HG02642 (cell line): ENCODE results near the gene MAPK8.
"Not testable (repeated sequence)": the region's sequence is repeated elsewhere in the genome, so short reads cannot be mapped to it uniquely, and the experiment has no call there.

Source experiments
- ATAC-seq: cut with Tn5 transposase; IDR thresholded peaks from one replicate; pipeline ENCODE4 v1.9.1; 2021; ENCODE audit warnings: mild to moderate bottlenecking; ENCODE audit not compliant: unreplicated experiment, poor library complexity

Gene MAPK8

DNA sequence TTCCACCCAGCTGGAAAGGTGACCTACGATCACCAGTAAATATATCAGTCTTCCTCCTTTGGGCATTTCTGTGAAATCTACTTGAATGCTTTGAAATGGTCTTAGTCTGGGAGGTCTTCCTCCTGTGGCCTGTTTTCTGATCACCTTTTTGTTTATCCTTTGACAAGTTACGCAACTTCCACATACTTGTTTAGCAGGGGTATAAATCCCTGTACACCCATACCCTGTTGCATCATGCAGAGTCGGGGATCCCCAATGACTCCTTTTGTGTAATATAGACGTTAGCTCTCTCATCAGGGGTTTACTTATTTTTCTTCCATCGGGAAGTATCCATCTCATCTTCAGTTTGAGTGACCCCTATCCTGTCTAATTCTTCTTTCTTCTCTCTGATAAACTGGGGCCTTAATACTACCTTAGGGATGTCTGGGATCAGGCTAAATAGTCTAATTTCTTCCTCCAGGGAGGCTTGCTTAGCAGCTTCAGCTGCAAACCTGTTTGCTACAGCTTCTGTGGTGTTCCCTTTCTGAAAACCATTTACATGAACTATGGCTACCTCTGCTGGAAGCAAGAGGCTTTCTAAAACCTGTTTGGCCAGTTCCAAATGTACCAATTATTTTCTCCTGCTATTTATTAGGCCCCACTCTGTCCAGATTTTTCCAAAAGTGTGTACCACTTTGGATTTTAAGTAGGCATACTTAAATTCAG is 25.8 kb downstream of the MAPK8 start:
- no peak for ATAC-seq

DNA sequence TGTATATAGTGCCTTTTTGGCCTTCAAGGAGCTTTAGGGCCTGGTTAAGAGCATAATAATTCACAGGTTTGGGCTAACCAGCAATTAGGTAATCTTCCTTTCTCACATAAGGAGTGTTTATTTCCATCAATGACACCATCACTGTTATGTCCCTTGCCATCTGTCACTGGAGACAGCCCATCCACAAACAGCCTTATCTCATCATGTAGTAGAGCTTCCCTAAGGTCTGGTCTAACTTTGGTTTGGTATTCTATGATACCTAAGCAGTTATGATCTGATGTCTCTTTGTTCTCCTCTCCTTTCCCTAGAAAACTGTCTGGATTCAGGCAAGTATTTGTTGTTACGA is 26.4 kb downstream of the MAPK8 start:
- ATAC-seq: no peak

DNA sequence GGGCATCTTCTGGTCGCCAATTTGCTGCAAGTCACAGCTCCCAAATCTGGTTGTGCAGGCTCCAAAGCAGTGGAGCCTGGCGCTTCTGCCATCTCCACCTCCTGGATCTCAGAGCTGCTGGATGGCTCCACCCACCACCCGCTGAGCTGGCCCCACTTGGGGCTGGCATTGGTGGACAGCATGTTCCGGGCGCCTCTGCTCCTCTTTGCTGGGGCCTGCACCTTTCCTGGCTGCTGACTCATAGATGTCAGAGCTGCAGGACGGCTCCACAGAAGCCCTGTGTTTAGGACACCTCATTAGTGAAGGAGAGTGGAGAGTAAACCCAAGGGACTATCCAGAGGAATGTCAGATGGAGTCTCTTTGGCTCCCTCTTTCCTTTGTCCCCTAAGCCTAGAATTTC is 27.4 kb downstream of the MAPK8 start:
- no peak for ATAC-seq

DNA sequence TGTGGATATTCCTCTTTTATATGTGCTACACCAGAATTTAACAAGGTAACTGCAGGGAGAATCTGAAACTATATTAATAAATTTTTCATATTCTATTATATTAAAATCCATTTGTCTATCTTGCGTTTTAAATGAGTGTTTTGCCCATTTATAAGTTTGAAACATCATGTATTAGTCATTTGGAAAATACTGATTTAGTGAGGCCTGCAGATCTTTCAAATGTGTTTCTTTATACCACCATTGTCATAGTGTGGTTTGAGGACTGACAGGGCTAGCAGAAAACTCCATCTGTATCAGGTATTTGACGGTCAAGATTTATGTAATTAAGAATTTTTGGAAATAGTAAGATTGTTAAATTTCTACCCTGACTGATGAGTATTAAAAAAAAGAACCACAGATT is 29.3 kb downstream of the MAPK8 start:
- ATAC-seq: no peak

GRCh38 chr10:48336978-48337599 is 30.6 kb downstream of the MAPK8 start:
- peak; percentile 86 for ATAC-seq

- ATAC-seq: no peak
These were observed 34.3 kb downstream of the MAPK8 start for GRCh38 chr10:48340734-48341133.

GRCh38 chr10:48343106-48343505 is 36.6 kb downstream of the MAPK8 start:
- no peak for ATAC-seq

GRCh38 chr10:48343921-48344598 is 37.6 kb downstream of the MAPK8 start:
- ATAC-seq: no peak

GRCh38 chr10:48346248-48346647 is 39.8 kb downstream of the MAPK8 start:
- ATAC-seq: not testable (repeated sequence)

GRCh38 chr10:48347539-48347938 is 41.1 kb downstream of the MAPK8 start:
- not testable (repeated sequence) for ATAC-seq

- ATAC-seq: not testable (repeated sequence)
These were observed 41.5 kb downstream of the MAPK8 start for GRCh38 chr10:48347943-48348342.

DNA sequence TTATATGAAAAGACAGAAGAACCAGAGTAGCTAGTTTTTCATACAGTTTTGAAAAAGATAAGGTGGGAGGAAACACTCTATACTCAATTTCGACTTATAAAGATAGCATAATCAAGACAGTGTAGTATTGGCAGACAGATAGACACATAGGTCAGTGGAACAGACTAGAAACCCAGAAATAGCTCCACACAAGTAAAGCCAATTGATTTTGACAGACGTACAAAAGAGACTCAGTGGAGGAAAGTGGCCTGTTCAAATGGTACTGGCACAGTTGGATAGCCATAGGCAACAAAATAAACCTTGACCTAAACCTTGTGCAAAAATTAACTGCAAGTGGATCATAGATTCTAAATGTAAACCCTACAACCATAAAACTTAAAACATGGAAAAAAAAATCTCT is 46.8 kb downstream of the MAPK8 start:
- ATAC-seq: no peak

DNA sequence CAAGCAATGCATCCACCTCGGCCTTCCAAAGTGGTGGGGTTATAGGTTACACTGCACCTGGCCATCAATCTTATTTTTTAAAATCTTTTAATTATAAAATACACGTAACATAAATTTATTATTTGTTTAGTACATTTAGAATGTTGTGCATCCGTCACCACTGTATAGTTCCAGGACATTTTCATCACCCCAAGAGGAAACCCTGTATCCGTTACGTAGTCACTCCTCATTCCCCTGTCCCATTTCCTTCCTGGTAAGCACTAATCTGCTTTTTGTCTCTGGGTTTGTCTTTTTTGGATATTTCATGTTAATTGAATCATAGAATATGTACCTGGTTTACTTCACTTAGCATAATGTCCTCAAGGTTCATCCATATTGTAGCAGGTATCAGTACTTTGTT is 51.2 kb downstream of the MAPK8 start:
- no peak for ATAC-seq

- no peak for ATAC-seq
These were observed 51.7 kb downstream of the MAPK8 start for GRCh38 chr10:48358162-48358561.

- no peak for ATAC-seq
These were observed 52.4 kb downstream of the MAPK8 start for GRCh38 chr10:48358838-48359237.

- ATAC-seq: no peak
These were observed 54.7 kb downstream of the MAPK8 start for GRCh38 chr10:48361176-48361575.

DNA sequence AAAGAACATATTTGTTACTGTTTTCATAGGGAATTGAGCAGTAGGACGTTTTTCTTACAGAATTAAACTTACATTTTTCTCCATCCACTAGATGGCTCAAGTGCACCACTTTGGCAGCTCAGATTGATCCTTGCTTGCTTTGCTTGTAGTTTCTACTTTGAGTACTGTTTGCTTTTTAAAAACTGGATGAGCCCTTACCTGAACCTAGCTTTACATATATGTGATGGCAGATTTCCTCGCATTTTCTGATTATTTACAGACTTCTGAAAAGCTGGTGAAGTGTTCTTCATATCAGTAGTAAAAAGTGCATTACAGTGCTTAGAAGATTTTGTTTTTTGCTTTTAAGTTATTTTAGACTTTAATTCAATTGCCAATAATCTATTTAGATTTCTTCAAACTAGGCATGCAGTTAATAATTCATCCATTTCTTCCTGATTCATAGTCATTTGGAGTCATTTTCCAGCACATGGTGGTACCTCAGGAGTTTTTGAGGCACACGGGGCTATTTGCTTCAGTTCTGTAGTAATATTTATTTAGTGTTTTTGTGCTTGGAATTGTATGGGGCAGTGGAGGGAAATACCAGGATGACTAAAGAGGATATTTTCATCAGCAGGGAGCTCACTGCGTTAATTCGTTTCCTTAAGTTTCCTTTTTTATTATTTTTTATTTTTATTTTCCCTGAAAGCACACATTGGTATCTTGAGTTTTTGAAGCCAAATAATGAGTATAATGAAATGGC is 57.3 kb downstream of the MAPK8 start:
- ATAC-seq: no peak

DNA sequence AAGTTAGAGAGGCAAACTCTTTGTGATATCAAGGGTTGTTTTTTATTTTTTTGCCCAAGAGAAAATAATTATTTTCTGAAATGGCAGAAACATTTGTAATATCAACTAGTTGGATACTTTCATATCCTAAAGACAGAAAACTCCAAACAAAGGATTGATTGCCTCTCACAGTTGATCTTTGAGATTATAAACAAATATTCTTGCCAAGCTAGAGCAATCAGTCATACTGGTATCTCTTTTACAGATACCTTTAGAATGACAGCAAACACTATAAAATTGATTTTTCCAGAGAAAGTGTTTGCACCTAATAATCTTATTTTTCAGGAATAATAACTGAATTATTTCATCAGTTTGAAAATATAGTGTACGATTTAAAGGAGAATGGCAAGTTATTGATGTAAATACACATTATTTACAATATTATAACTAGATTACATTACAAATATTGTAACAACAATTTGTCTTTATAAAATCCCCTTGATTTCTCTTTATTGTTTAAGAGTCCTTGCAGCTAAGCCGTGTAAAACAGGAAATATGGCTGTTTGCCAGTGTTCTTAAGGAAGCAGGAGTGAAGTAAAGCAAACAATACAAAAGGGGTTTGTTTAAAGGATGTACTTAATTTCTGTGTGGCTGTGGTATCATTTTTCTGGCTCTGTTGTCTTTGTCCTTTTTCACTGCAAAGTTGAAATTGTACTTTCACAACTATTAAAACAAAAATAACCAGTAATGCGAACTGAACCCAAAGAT is 58.4 kb downstream of the MAPK8 start:
- no peak for ATAC-seq

- no peak for ATAC-seq
These were observed 59.2 kb downstream of the MAPK8 start for GRCh38 chr10:48365668-48366067.

DNA sequence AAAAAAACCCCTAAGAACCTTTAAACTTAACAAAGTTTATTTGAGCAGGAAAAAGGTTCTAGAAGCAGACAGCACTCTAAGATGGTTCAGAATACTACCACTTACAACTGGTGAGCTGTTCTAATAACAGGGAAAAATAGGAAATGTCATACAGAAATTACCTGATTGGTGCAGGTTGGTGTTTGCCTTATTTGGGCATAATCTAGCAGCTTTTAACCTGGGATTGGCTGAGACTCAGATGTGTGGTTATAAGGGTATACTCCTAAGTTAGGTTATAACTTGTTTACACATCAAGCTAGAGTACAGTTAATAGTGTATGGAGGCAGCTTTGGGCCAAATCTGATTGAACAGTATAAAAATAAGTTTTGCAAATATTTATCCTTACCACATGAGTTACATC is 59.8 kb downstream of the MAPK8 start:
- no peak for ATAC-seq
